CD14-positive monocyte (primary cell): ENCODE data around the gene TMEM218. TPM values are rescaled to one million over a fixed set of nuclear protein-coding genes. Genes with fewer than 3 reads are reported as not detected.

Experiments
- DNase-seq, 3 donors: peaks; one replicate each; pipeline ENCODE4 v3.0.0-alpha.2; 2011 to 2022
- H2AFZ ChIP-seq: 2 replicates; pipeline ENCODE4 v1.6.0; 2012; ENCODE audit warnings: mild to moderate bottlenecking, low read depth, low read length, inconsistent platforms; ENCODE audit not compliant: insufficient read depth, poor library complexity, severe bottlenecking
- H3K27ac ChIP-seq, 2 donors: 1 replicate in 1 of 2; 2 replicates in 1 of 2; pipeline ENCODE4 v1.5.1; 2012 to 2013; ENCODE audit warnings: low read length in 2 of 2, control low read depth in 1 of 2, inconsistent platforms in 1 of 2, low read depth in 1 of 2, mild to moderate bottlenecking in 1 of 2
- H3K27me3 ChIP-seq, 2 donors: one replicate each; pipeline versions ENCODE4 v1.6.0 to v1.6.1; 2011 to 2013; ENCODE audit warnings: low read length in 2 of 2; ENCODE audit not compliant: control insufficient read depth in 2 of 2, insufficient read depth in 2 of 2
- H3K36me3 ChIP-seq, 2 donors: replicated peaks in 1 of 2; 1 replicate in 1 of 2; 2 replicates in 1 of 2; pipeline versions ENCODE4 v1.5.1 to v1.6.1; 2012 to 2013; ENCODE audit warnings: low read length in 2 of 2, control low read depth in 1 of 2, inconsistent platforms in 1 of 2, mild to moderate bottlenecking in 1 of 2; ENCODE audit not compliant: insufficient read depth in 2 of 2, control insufficient read depth in 1 of 2
- H3K4me1 ChIP-seq, 2 donors: 1 replicate in 1 of 2; 2 replicates in 1 of 2; pipeline versions ENCODE4 v1.5.1 to v1.6.1; 2012 to 2013; ENCODE audit warnings: low read length in 2 of 2, control low read depth in 1 of 2, inconsistent platforms in 1 of 2, mild to moderate bottlenecking in 1 of 2, moderate library complexity in 1 of 2; ENCODE audit not compliant: insufficient read depth in 2 of 2, control insufficient read depth in 1 of 2
- H3K4me2 ChIP-seq: replicated peaks from 2 replicates; pipeline ENCODE3; 2012; ENCODE audit warnings: low read length, moderate library complexity, mild to moderate bottlenecking; ENCODE audit not compliant: poor library complexity, severe bottlenecking; ENCODE audit errors: extremely low read depth
- H3K4me3 ChIP-seq, 3 experiments: fragments of 200-600 bp in 1 of 3; sonication (generic) in 1 of 3; replicated peaks in 1 of 3; 1 replicate in 2 of 3; 2 replicates in 1 of 3; pipeline ENCODE4 v1.5.1; 2011 to 2013; ENCODE audit warnings: low read length in 3 of 3, mild to moderate bottlenecking in 3 of 3, control low read depth in 2 of 3, low read depth in 2 of 3, inconsistent platforms in 1 of 3, moderate library complexity in 1 of 3
- H3K79me2 ChIP-seq: 2 replicates; pipeline ENCODE4 v1.6.0; 2012; ENCODE audit warnings: mild to moderate bottlenecking, control low read depth, inconsistent platforms, low read length, moderate library complexity; ENCODE audit not compliant: insufficient read depth
- H3K9ac ChIP-seq: 2 replicates; pipeline ENCODE4 v1.6.0; 2017; ENCODE audit warnings: low read length, mild to moderate bottlenecking; ENCODE audit not compliant: insufficient read depth, poor library complexity, severe bottlenecking
- H3K9me3 ChIP-seq, 2 donors: replicated peaks in 1 of 2; 1 replicate in 1 of 2; 2 replicates in 1 of 2; pipeline versions ENCODE4 v1.5.1 to v1.6.1; 2012 to 2013; ENCODE audit warnings: low read length in 2 of 2, control low read depth in 1 of 2; ENCODE audit not compliant: control insufficient read depth in 1 of 2, insufficient read depth in 1 of 2
- H4K20me1 ChIP-seq: 2 replicates; pipeline ENCODE4 v1.6.0; 2012; ENCODE audit warnings: mild to moderate bottlenecking, low read length, control low read depth, moderate library complexity; ENCODE audit not compliant: insufficient read depth
- H3K27ac Mint-ChIP-seq, 7 donors: one replicate each; pipeline ENCODE4 v1.8.0; 2020; ENCODE audit warnings: mild to moderate bottlenecking in 7 of 7, mixed read lengths in 7 of 7, moderate library complexity in 6 of 7, inconsistent platforms in 2 of 7
- H3K27me3 Mint-ChIP-seq, 3 donors: one replicate each; pipeline ENCODE4 v1.8.0; 2021 to 2022; ENCODE audit warnings: low read depth in 3 of 3, mild to moderate bottlenecking in 3 of 3, mixed read lengths in 3 of 3, moderate library complexity in 3 of 3, inconsistent platforms in 1 of 3
- H3K36me3 Mint-ChIP-seq, 2 donors: one replicate each; pipeline ENCODE4 v1.8.0; 2020; ENCODE audit warnings: mixed read lengths in 2 of 2, inconsistent platforms in 1 of 2, mild to moderate bottlenecking in 1 of 2
- H3K4me1 Mint-ChIP-seq: one replicate; pipeline ENCODE4 v1.8.0; 2020; ENCODE audit warnings: mild to moderate bottlenecking, mixed read lengths
- H3K4me3 Mint-ChIP-seq, 2 donors: one replicate each; pipeline ENCODE4 v1.8.0; 2020; ENCODE audit warnings: mild to moderate bottlenecking in 2 of 2, mixed read lengths in 2 of 2, moderate library complexity in 1 of 2
- H3K9me3 Mint-ChIP-seq, 7 donors: one replicate each; pipeline ENCODE4 v1.8.0; 2020 to 2022; ENCODE audit warnings: mixed read lengths in 7 of 7, mild to moderate bottlenecking in 6 of 7, moderate library complexity in 6 of 7, inconsistent platforms in 2 of 7
- WGBS: methylation state at CpG from one replicate; pipeline ENCODE4 v1.1.5; 2013; ENCODE audit warnings: missing lambda C conversion rate; ENCODE audit not compliant: insufficient coverage; 5-methylcytosine and 5-hydroxymethylcytosine counted together
- intact Hi-C, 2 donors: fragments of 100-400 bp; cut with micrococcal nuclease; formaldehyde crosslinking; loops; one replicate each; pipeline versions ENCODE4 v1.15.0 to v1.15.1; 2023
- polyA plus RNA-seq, 3 donors: library from polyadenylated mRNA; depleted of rRNA in 1 of 3; unstranded in 2 of 3; stranded (reverse) in 1 of 3; fragments of 300-500 nt in 2 of 3; fragments of >200 nt in 1 of 3; fragmentation: Illumina TruSeq in 2 of 3; gene quantifications; 1 replicate in 2 of 3; 2 replicates in 1 of 3; pipeline ENCODE4 v1.2.3, GENCODE V29; 2012 to 2021
- TF ChIP-seq, protein P1 (sequence below): fragments of 200-600 bp; IDR thresholded peaks from one replicate; pipeline ENCODE4 v1.8.0; 2022; ENCODE audit warnings: antibody characterized with exemption, mild to moderate bottlenecking

The TMEM218 gene
- polyA plus RNA-seq, 3 donors, result 40.3 to 57.7 (median 55.7) TPM

DNA sequence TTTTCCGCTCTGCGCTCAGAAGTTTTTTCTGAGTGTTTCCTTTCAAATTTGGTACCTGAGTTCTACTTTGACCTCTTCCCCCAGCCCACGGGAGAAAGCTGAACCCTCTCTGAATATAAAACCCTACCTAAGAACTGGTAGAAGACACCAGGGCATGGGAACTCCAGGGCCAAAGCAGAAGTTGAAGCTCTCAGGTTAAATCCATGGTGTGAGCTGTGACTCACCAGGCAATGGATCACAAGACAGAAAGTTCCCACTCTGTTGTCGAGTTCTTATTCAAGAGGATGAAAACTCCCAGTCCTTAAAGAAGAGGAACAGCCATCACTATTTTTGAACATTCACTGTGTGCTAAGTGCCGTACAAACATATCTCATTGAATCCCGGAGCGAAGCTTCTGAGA, 8.9 kb downstream of the TMEM218 start:
- TF ChIP-seq, protein P1, sequence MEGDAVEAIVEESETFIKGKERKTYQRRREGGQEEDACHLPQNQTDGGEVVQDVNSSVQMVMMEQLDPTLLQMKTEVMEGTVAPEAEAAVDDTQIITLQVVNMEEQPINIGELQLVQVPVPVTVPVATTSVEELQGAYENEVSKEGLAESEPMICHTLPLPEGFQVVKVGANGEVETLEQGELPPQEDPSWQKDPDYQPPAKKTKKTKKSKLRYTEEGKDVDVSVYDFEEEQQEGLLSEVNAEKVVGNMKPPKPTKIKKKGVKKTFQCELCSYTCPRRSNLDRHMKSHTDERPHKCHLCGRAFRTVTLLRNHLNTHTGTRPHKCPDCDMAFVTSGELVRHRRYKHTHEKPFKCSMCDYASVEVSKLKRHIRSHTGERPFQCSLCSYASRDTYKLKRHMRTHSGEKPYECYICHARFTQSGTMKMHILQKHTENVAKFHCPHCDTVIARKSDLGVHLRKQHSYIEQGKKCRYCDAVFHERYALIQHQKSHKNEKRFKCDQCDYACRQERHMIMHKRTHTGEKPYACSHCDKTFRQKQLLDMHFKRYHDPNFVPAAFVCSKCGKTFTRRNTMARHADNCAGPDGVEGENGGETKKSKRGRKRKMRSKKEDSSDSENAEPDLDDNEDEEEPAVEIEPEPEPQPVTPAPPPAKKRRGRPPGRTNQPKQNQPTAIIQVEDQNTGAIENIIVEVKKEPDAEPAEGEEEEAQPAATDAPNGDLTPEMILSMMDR, result no peak
- Histone ChIP-seq H3K9me3 (no peaks in the 10 kb centered on the region), H4K20me1 (no peaks in the 10 kb centered on the region), H3K4me1 (peaks cover 5 to 9% of the 10 kb centered on the region in 2 donors), H3K27ac (peak overlapping the region; percentile 54 to 59), H3K27me3 (no peaks in the 10 kb centered on the region), H3K79me2 (peaks cover 11% of the 10 kb centered on the region), H3K9ac (no peak overlapping the region), H3K4me3 (no peak overlapping the region), H3K4me2 (no peak overlapping the region), H3K36me3 (peaks cover 31 to 55% of the 10 kb centered on the region in 2 donors), H2AFZ (no peak overlapping the region)
- H3K36me3 Mint-ChIP-seq, result peaks cover 53 to 60% of the 10 kb centered on the region in 2 donors
- 100% methylated on average over 1 of the region's 7 CpGs for WGBS
- H3K4me3 Mint-ChIP-seq, result no peak overlapping the region
- no peaks in the 10 kb centered on the region for H3K27me3 Mint-ChIP-seq
- peaks cover 18% of the 10 kb centered on the region for H3K4me1 Mint-ChIP-seq
- no peaks in the 10 kb centered on the region for H3K9me3 Mint-ChIP-seq
- intact Hi-C loops, result no loop called here
- H3K27ac Mint-ChIP-seq, result peak overlapping the region in 6 of 7 donors; percentile 22 to 86 (median 70)
- DNase-seq, result peak; percentile 39 to 87 (median 42)

DNA sequence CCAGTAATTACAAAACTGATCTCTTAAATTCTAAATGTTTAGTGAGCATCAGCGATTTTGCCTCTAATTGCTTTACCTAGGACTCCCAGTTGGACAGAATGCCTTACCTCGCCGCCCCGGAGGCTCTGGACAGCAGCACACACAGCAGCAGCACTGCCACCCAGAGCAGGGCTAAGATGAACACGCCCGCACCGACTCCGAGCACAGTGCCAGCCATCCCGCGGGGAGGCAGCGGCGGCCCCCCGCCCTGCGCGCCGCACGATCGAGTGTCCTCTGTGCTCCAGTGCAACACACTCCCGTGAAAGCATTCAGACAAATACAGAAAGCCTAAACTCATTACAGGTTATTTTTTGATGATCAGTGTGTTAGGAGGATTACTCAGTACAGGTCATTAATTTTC, 9.4 kb downstream of the TMEM218 start:
- Mint-ChIP-seq H3K4me3 (no peak overlapping the region), H3K27me3 (no peaks in the 10 kb centered on the region), H3K4me1 (peaks cover 18% of the 10 kb centered on the region), H3K9me3 (no peaks in the 10 kb centered on the region), H3K36me3 (peaks cover 54 to 63% of the 10 kb centered on the region in 2 donors), H3K27ac (peak overlapping the region in 2 of 7 donors; percentile 31 to 32)
- H4K20me1 ChIP-seq, result no peaks in the 10 kb centered on the region
- 96% methylated on average over 14 of the region's 19 CpGs for WGBS
- peaks cover 5 to 9% of the 10 kb centered on the region in 2 donors for H3K4me1 ChIP-seq
- peaks cover 36 to 60% of the 10 kb centered on the region in 2 donors for H3K36me3 ChIP-seq
- no peak overlapping the region for H2AFZ ChIP-seq
- no peaks in the 10 kb centered on the region for H3K9me3 ChIP-seq
- H3K9ac ChIP-seq, result no peak overlapping the region
- H3K4me2 ChIP-seq, result no peak overlapping the region
- DNase-seq, result no peak
- H3K27me3 ChIP-seq, result no peaks in the 10 kb centered on the region
- TF ChIP-seq, protein P1, result no peak
- H3K79me2 ChIP-seq, result peaks cover 11% of the 10 kb centered on the region
- intact Hi-C loops, result no loop called here
- no peak overlapping the region for H3K4me3 ChIP-seq
- peak overlapping the region in 1 of 2 donors; percentile 54 for H3K27ac ChIP-seq
